HG03442 (cell line): Measurements from ENCODE around the gene GASK1A.

Experiments
- ATAC-seq: cut with Tn5 transposase; IDR thresholded peaks from one replicate; pipeline ENCODE4 v1.9.1; 2021; ENCODE audit warnings: mild to moderate bottlenecking, moderate library complexity; ENCODE audit not compliant: unreplicated experiment

The GASK1A gene

GRCh38 chr3:43105596-43106292 is 126.6 kb downstream of the GASK1A start, which contains the start of gene POMGNT2:
Gene POMGNT2 (minus strand): TSS chr3:43106079. CDS start chr3:43081431, 24,648 bp downstream.
- peak; percentile 76 for ATAC-seq

GRCh38 chr3:43106293-43106628 is 127.2 kb downstream of the GASK1A start:
- no peak for ATAC-seq
